ENCODE results near the gene TRIP11. TPM values are rescaled to one million over a fixed set of nuclear protein-coding genes. Genes with fewer than 3 reads are reported as not detected.

TRIP11 gene
- total RNA-seq, 1 donor from 2014 or later = 50.5 TPM

DNA sequence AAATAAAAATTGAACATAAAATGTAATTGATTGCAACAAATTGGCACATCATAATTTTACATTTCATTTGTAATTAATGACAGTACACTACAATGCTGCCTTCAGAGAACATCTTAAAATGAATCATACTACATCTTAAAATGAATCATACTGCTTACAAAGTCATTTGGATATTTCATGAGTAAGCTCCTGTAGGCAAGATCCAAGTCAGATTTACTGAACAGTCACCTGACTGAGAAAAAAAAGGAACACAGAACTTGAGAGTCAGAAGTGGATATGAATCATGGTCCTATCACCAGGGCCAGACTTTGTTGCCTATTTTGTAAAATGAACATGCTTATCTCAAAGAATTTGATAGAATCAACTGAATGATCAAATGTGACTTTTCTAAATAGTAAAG lies 59.7 kb downstream of the TRIP11 start:
- peak; percentile 81 for FAIRE-seq
- peak; percentile 96 for DNase-seq (ENCODE audit: low read depth)

DNA sequence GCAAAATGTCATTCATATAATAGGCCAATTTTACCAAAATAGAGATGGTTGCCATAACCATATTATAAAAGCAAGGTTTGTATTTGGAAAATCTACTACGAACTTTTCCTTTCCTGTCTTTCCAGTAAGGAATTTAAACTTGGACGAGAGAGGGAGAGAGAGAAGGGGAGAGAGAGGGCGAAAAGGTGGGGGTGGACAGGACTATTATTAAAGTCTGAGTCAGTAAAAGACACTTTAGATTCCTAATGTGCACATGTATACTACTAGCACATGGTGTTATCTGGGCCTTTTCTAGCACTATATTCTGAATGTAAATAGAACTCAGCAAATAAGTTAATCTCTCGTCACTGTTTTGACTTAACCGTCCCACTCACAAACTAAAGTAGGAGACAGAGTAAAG lies 62.0 kb downstream of the TRIP11 start:
- Histone ChIP-seq H3K9ac (ENCODE audit: low read length) (no peak overlapping the region), H3K4me1 (ENCODE audit: insufficient read depth, low read length) (peaks cover 4% of the 10 kb centered on the region), H3K9me3 (ENCODE audit: insufficient read depth, low read depth, low read length) (no peaks in the 10 kb centered on the region), H3K36me3 (ENCODE audit: insufficient read depth, low read length) (peaks cover 16% of the 10 kb centered on the region), H3K4me2 (ENCODE audit: low read length) (peak overlapping the region; percentile 17), H4K20me1 (ENCODE audit: insufficient read depth, low read length) (peaks cover 5% of the 10 kb centered on the region), H2AFZ (ENCODE audit: low read depth, low read length) (no peak overlapping the region), H3K27me3 (ENCODE audit: insufficient read depth, low read length) (no peaks in the 10 kb centered on the region), H3K27ac (ENCODE audit: low read depth, low read length) (no peak overlapping the region), H3K79me2 (ENCODE audit: insufficient read depth, low read length) (no peaks in the 10 kb centered on the region), H3K4me3 (ENCODE audit: insufficient read depth, low read depth, low read length) (no peak overlapping the region)
- Mint-ChIP-seq H3K4me1 (ENCODE audit: low read depth, unreplicated experiment) (peaks cover 16% of the 10 kb centered on the region), H3K9me3 (ENCODE audit: unreplicated experiment) (no peaks in the 10 kb centered on the region), H3K27ac (ENCODE audit: unreplicated experiment) (no peak overlapping the region), H3K4me3 (ENCODE audit: unreplicated experiment) (no peak overlapping the region), H3K36me3 (ENCODE audit: low read depth, unreplicated experiment) (peaks cover 5% of the 10 kb centered on the region), H3K27me3 (ENCODE audit: low read depth, unreplicated experiment) (no peaks in the 10 kb centered on the region)
- DNase-seq (ENCODE audit: low read depth) (peak; percentile 72), FAIRE-seq (no peak)
- TF ChIP-seq, protein P1, sequence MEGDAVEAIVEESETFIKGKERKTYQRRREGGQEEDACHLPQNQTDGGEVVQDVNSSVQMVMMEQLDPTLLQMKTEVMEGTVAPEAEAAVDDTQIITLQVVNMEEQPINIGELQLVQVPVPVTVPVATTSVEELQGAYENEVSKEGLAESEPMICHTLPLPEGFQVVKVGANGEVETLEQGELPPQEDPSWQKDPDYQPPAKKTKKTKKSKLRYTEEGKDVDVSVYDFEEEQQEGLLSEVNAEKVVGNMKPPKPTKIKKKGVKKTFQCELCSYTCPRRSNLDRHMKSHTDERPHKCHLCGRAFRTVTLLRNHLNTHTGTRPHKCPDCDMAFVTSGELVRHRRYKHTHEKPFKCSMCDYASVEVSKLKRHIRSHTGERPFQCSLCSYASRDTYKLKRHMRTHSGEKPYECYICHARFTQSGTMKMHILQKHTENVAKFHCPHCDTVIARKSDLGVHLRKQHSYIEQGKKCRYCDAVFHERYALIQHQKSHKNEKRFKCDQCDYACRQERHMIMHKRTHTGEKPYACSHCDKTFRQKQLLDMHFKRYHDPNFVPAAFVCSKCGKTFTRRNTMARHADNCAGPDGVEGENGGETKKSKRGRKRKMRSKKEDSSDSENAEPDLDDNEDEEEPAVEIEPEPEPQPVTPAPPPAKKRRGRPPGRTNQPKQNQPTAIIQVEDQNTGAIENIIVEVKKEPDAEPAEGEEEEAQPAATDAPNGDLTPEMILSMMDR (IDR thresholded peaks at IDR 0.05; ENCODE audit: insufficient read depth, low read depth, low read length) = no peak
- TF ChIP-seq EZH2 (IDR thresholded peaks at IDR 0.05; ENCODE audit: insufficient read depth, low read length) = no peak

More for the DNA sequence above, 59.7 kb downstream of the TRIP11 start:
- Mint-ChIP-seq H3K4me3 (ENCODE audit: unreplicated experiment) (no peak overlapping the region), H3K27me3 (ENCODE audit: low read depth, unreplicated experiment) (no peaks in the 10 kb centered on the region), H3K4me1 (ENCODE audit: low read depth, unreplicated experiment) (peaks cover 19% of the 10 kb centered on the region), H3K36me3 (ENCODE audit: low read depth, unreplicated experiment) (peaks cover 7% of the 10 kb centered on the region), H3K9me3 (ENCODE audit: unreplicated experiment) (no peaks in the 10 kb centered on the region), H3K27ac (ENCODE audit: unreplicated experiment) (peak overlapping the region; percentile 30)
- H3K36me3 ChIP-seq (ENCODE audit: insufficient read depth, low read length) = peaks cover 6% of the 10 kb centered on the region
- H3K27ac ChIP-seq (ENCODE audit: low read depth, low read length) = peak overlapping the region; percentile 52
- H2AFZ ChIP-seq (ENCODE audit: low read depth, low read length) = no peak overlapping the region
- H4K20me1 ChIP-seq (ENCODE audit: insufficient read depth, low read length) = peaks cover 5% of the 10 kb centered on the region
- no peak overlapping the region for H3K9ac ChIP-seq (ENCODE audit: low read length)
- no peaks in the 10 kb centered on the region for H3K9me3 ChIP-seq (ENCODE audit: insufficient read depth, low read depth, low read length)
- no peak overlapping the region for H3K4me2 ChIP-seq (ENCODE audit: low read length)
- H3K79me2 ChIP-seq (ENCODE audit: insufficient read depth, low read length) = no peaks in the 10 kb centered on the region
- H3K4me1 ChIP-seq (ENCODE audit: insufficient read depth, low read length) = peaks cover 9% of the 10 kb centered on the region
- TF ChIP-seq EZH2 (IDR thresholded peaks at IDR 0.05; ENCODE audit: insufficient read depth, low read length) = no peak
- H3K27me3 ChIP-seq (ENCODE audit: insufficient read depth, low read length) = no peaks in the 10 kb centered on the region
- no peak overlapping the region for H3K4me3 ChIP-seq (ENCODE audit: insufficient read depth, low read depth, low read length)

GRCh38 chr14:91975763-91976162 lies 64.1 kb downstream of the TRIP11 start:
- Mint-ChIP-seq H3K9me3 (ENCODE audit: unreplicated experiment) (no peaks in the 10 kb centered on the region), H3K36me3 (ENCODE audit: low read depth, unreplicated experiment) (peaks cover 3% of the 10 kb centered on the region), H3K4me1 (ENCODE audit: low read depth, unreplicated experiment) (peaks cover 16% of the 10 kb centered on the region), H3K27ac (ENCODE audit: unreplicated experiment) (no peak overlapping the region), H3K4me3 (ENCODE audit: unreplicated experiment) (no peak overlapping the region), H3K27me3 (ENCODE audit: low read depth, unreplicated experiment) (no peaks in the 10 kb centered on the region)
- Histone ChIP-seq H3K4me1 (ENCODE audit: insufficient read depth, low read length) (peaks cover 4% of the 10 kb centered on the region), H3K4me2 (ENCODE audit: low read length) (no peak overlapping the region), H2AFZ (ENCODE audit: low read depth, low read length) (no peak overlapping the region), H4K20me1 (ENCODE audit: insufficient read depth, low read length) (peaks cover 5% of the 10 kb centered on the region), H3K79me2 (ENCODE audit: insufficient read depth, low read length) (no peaks in the 10 kb centered on the region), H3K9me3 (ENCODE audit: insufficient read depth, low read depth, low read length) (no peaks in the 10 kb centered on the region), H3K4me3 (ENCODE audit: insufficient read depth, low read depth, low read length) (no peak overlapping the region), H3K9ac (ENCODE audit: low read length) (no peak overlapping the region), H3K36me3 (ENCODE audit: insufficient read depth, low read length) (peaks cover 25% of the 10 kb centered on the region), H3K27ac (ENCODE audit: low read depth, low read length) (no peak overlapping the region), H3K27me3 (ENCODE audit: insufficient read depth, low read length) (no peaks in the 10 kb centered on the region)
- no peak for DNase-seq (ENCODE audit: low read depth)
- TF ChIP-seq, protein P1 (IDR thresholded peaks at IDR 0.05; ENCODE audit: insufficient read depth, low read depth, low read length) = no peak
- no peak for TF ChIP-seq EZH2 (IDR thresholded peaks at IDR 0.05; ENCODE audit: insufficient read depth, low read length)
- no peak for FAIRE-seq

Data from astrocyte (in vitro differentiated cells and primary cell).